K562 (cell line): Measurements from ENCODE around the gene MDC1. TPM values are rescaled to one million over a fixed set of nuclear protein-coding genes. Genes with fewer than 3 reads are reported as not detected.
A peak's percentile ranks its signal among the peaks of the same experiment; 100 is the strongest.

ENCODE experiments used
- CHD1 ChIP-seq: fragments of 200-600 bp; sonication (generic); IDR thresholded peaks from one replicate; pipeline ENCODE4 v1.6.1; 2012; ENCODE audit warnings: mild to moderate bottlenecking, moderate library complexity, low read length, inconsistent platforms
- CREM ChIP-seq: IDR thresholded peaks from 2 replicates; pipeline ENCODE4 v1.6.1; 2014; ENCODE audit warnings: antibody characterized with exemption, low read depth
- ETV5 ChIP-seq: sonication (generic); formaldehyde crosslinking; IDR thresholded peaks from 2 replicates; pipeline ENCODE4 v1.4.0; 2020; ENCODE audit warnings: low read depth, mild to moderate bottlenecking, missing genetic modification reagents
- KDM5B ChIP-seq: fragments of 200-600 bp; sonication (generic); IDR thresholded peaks from 2 replicates; pipeline ENCODE4 v1.6.1; 2012; ENCODE audit warnings: low read depth, mild to moderate bottlenecking, moderate library complexity, low read length, control low read depth, inconsistent platforms; ENCODE audit not compliant: insufficient replicate concordance
- PPARD ChIP-seq: fragments of 250-450 bp; sonication (Bioruptor Pico); IDR thresholded peaks from 2 replicates; pipeline ENCODE4 v1.8.0; 2022; ENCODE audit warnings: inconsistent platforms, mild to moderate bottlenecking, moderate library complexity
- SIN3B ChIP-seq: fragments of 450-650 bp; IDR thresholded peaks from 2 replicates; pipeline ENCODE4 v1.6.1; 2017; ENCODE audit warnings: low read depth, mild to moderate bottlenecking, moderate library complexity
- SMARCA4 ChIP-seq: fragments of 450-650 bp; IDR thresholded peaks from 2 replicates; pipeline ENCODE4 v1.6.1; 2016
- SMARCC2 ChIP-seq: fragments of 450-650 bp; IDR thresholded peaks from 2 replicates; pipeline ENCODE4 v1.6.1; 2017; ENCODE audit warnings: antibody characterized with exemption, moderate library complexity, mild to moderate bottlenecking, low read depth
- SNIP1 ChIP-seq: fragments of 450-650 bp; IDR thresholded peaks from 2 replicates; pipeline ENCODE4 v1.7.1; 2017; ENCODE audit warnings: low read depth, mild to moderate bottlenecking
- ZKSCAN1 ChIP-seq: fragments of 150-350 bp; IDR thresholded peaks from 2 replicates; pipeline ENCODE4 v1.6.1; 2016; ENCODE audit warnings: low read depth, low read length
- ZKSCAN3 ChIP-seq: fragments of 250-450 bp; sonication (Bioruptor Pico); IDR thresholded peaks from 2 replicates; pipeline ENCODE4 v1.4.0; 2020
- ZNF551 ChIP-seq: fragments of 250-450 bp; sonication (Bioruptor Pico); IDR thresholded peaks from 2 replicates; pipeline ENCODE4 v1.5.0; 2021; ENCODE audit warnings: mild to moderate bottlenecking, moderate library complexity
- ZNF79 ChIP-seq: fragments of 250-450 bp; sonication (Bioruptor Pico); IDR thresholded peaks from 2 replicates; pipeline ENCODE4 v1.4.0; 2020; ENCODE audit warnings: low read depth, mild to moderate bottlenecking, moderate library complexity
- polyA plus RNA-seq, 8 experiments: library from polyadenylated mRNA; depleted of rRNA in 4 of 8; stranded (reverse) in 5 of 8; unstranded in 3 of 8; fragments of >200 nt; fragmentation: Nextera tagmentation in 2 of 8; fragmentation: Illumina TruSeq in 1 of 8; extraction: Ambion mirVana in 2 of 8; extraction: Trizol in 1 of 8; gene quantifications; 2 replicates each; pipeline versions ENCODE4 v1.2.1 to v1.2.3, GENCODE V29; 2011 to 2014; ENCODE audit warnings: inconsistent platforms in 1 of 8, missing spikeins in 1 of 8
- total RNA-seq, 7 experiments: library from RNA; depleted of rRNA in 6 of 7; stranded (reverse); fragments of >200 nt in 6 of 7; fragmentation: Illumina TruSeq in 2 of 7; extraction: Trizol in 2 of 7; gene quantifications; 2 replicates each; pipeline versions ENCODE4 v1.2.1 to v1.2.3, GENCODE V29; 2011 to 2021; ENCODE audit warnings: low replicate concordance in 1 of 7
- TF ChIP-seq, protein P1 (sequence below), 2 experiments: fragments of 450-650 bp; conservative IDR thresholded peaks; 2 replicates each; pipeline ENCODE4 v1.6.1; 2017; ENCODE audit warnings: mild to moderate bottlenecking in 2 of 2, moderate library complexity in 2 of 2
- TF ChIP-seq, protein P2 (sequence below): IDR thresholded peaks from 2 replicates; pipeline ENCODE4 v1.6.1; 2016; ENCODE audit warnings: missing genetic modification characterization, missing compliant biosample characterization
- TF ChIP-seq, protein P3 (sequence below): fragments of 250-450 bp; sonication (Bioruptor Pico); IDR thresholded peaks from 2 replicates; pipeline ENCODE4 v1.8.0; 2022; ENCODE audit warnings: inconsistent platforms
- TF ChIP-seq, protein P4 (sequence below): sonication (generic); formaldehyde crosslinking; IDR thresholded peaks from 2 replicates; pipeline ENCODE4 v1.8.0; 2022; ENCODE audit warnings: mild to moderate bottlenecking, missing genetic modification reagents, borderline replicate concordance
- TF ChIP-seq, protein P5 (sequence below): IDR thresholded peaks from 2 replicates; pipeline ENCODE4 v1.6.1; 2012; ENCODE audit warnings: low read depth, low read length, improper control_type of control experiment, borderline replicate concordance

The MDC1 gene
- total and polyA plus RNA-seq, 9 of the 15 experiments (the other 6 are each of a cell fraction or from before 2014, with no cell fraction given), result 8.2 to 114 (median 20.0) TPM

DNA sequence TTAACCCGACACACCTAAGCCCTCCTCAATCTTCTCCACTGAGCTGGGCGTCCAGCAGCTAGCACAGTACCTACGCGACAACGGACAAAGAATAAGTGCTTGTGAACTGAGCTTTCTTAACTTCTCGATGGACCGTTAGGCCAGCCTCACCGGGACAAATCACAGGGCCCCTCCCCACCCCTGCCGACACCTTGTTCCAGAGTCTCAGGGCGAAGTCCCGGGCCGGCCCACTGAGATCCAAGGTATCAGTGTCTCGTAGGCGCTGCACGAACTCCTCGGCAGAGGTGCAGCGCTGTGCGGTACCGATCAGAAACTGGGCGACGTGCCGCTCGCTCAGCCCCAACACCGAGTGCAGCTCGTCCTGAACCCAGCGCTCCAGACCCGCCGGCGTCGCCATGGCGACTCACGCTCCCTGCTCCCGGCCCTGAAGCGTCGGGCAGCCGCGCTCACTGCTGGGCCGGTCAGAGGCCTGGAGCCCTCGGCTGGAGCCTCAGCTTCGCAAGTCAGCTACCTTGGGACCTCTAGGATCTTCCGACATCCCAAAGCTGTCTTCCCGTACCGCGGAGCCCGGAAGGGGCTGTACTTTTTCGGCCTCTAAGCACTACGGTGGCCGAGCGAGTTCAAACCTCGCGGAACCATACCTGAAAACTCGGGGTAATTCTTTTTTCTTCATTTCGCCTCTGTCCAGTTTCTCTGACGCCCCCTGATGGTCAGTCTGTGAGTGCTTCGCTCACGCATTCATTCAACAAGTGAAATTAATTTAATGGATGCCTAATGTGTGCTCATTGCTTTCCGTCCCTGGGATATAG, 44.4 kb downstream of the MDC1 start, which contains the start of gene DHX16 (continued):
- TF ChIP-seq, protein P1, sequence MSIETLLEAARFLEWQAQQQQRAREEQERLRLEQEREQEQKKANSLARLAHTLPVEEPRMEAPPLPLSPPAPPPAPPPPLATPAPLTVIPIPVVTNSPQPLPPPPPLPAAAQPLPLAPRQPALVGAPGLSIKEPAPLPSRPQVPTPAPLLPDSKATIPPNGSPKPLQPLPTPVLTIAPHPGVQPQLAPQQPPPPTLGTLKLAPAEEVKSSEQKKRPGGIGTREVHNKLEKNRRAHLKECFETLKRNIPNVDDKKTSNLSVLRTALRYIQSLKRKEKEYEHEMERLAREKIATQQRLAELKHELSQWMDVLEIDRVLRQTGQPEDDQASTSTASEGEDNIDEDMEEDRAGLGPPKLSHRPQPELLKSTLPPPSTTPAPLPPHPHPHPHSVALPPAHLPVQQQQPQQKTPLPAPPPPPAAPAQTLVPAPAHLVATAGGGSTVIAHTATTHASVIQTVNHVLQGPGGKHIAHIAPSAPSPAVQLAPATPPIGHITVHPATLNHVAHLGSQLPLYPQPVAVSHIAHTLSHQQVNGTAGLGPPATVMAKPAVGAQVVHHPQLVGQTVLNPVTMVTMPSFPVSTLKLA (conservative IDR thresholded peaks at IDR 0.05), result peak; percentile 59 to 88; a peak in 3 of 4 replicates
- TF ChIP-seq SMARCA4 (no peak; the same call in 1 of the 2 replicates), PPARD (CRISPR knock-in tag) (no peak), ZNF79 (no peak), SIN3B (peak; percentile 84), ZKSCAN3 (CRISPR knock-in tag) (no peak), ETV5 (CRISPR knock-in tag) (no peak; the same call in 1 of the 2 replicates), CREM (peak; percentile 63), SMARCC2 (no peak), ZNF551 (CRISPR knock-in tag) (no peak), ZKSCAN1 (peak; percentile 44; the same call in 1 of the 2 replicates), KDM5B (no peak), SNIP1 (no peak), CHD1 (peak; percentile 23)
- TF ChIP-seq, protein P2, sequence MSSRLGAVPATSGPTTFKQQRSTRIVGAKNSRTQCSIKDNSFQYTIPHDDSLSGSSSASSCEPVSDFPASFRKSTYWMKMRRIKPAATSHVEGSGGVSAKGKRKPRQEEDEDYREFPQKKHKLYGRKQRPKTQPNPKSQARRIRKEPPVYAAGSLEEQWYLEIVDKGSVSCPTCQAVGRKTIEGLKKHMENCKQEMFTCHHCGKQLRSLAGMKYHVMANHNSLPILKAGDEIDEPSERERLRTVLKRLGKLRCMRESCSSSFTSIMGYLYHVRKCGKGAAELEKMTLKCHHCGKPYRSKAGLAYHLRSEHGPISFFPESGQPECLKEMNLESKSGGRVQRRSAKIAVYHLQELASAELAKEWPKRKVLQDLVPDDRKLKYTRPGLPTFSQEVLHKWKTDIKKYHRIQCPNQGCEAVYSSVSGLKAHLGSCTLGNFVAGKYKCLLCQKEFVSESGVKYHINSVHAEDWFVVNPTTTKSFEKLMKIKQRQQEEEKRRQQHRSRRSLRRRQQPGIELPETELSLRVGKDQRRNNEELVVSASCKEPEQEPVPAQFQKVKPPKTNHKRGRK (tag), result no peak
- TF ChIP-seq, protein P3, sequence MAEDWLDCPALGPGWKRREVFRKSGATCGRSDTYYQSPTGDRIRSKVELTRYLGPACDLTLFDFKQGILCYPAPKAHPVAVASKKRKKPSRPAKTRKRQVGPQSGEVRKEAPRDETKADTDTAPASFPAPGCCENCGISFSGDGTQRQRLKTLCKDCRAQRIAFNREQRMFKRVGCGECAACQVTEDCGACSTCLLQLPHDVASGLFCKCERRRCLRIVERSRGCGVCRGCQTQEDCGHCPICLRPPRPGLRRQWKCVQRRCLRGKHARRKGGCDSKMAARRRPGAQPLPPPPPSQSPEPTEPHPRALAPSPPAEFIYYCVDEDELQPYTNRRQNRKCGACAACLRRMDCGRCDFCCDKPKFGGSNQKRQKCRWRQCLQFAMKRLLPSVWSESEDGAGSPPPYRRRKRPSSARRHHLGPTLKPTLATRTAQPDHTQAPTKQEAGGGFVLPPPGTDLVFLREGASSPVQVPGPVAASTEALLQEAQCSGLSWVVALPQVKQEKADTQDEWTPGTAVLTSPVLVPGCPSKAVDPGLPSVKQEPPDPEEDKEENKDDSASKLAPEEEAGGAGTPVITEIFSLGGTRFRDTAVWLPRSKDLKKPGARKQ, result no peak
- TF ChIP-seq, protein P4, sequence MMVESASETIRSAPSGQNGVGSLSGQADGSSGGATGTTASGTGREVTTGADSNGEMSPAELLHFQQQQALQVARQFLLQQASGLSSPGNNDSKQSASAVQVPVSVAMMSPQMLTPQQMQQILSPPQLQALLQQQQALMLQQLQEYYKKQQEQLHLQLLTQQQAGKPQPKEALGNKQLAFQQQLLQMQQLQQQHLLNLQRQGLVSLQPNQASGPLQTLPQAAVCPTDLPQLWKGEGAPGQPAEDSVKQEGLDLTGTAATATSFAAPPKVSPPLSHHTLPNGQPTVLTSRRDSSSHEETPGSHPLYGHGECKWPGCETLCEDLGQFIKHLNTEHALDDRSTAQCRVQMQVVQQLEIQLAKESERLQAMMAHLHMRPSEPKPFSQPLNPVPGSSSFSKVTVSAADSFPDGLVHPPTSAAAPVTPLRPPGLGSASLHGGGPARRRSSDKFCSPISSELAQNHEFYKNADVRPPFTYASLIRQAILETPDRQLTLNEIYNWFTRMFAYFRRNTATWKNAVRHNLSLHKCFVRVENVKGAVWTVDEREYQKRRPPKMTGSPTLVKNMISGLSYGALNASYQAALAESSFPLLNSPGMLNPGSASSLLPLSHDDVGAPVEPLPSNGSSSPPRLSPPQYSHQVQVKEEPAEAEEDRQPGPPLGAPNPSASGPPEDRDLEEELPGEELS, result peak; percentile 91
- TF ChIP-seq, protein P5, sequence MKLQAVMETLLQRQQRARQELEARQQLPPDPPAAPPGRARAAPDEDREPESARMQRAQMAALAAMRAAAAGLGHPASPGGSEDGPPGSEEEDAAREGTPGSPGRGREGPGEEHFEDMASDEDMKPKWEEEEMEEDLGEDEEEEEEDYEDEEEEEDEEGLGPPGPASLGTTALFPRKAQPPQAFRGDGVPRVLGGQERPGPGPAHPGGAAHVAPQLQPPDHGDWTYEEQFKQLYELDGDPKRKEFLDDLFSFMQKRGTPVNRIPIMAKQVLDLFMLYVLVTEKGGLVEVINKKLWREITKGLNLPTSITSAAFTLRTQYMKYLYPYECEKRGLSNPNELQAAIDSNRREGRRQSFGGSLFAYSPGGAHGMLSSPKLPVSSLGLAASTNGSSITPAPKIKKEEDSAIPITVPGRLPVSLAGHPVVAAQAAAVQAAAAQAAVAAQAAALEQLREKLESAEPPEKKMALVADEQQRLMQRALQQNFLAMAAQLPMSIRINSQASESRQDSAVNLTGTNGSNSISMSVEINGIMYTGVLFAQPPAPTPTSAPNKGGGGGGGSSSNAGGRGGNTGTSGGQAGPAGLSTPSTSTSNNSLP, result peak; percentile 99
